HTR-8/SVneo (cell line): Measurements from ENCODE around the gene VIPR2.
"Not testable (repeated sequence)": the region's sequence is repeated elsewhere in the genome, so short reads cannot be mapped to it uniquely, and the experiment has no call there.

Experiments
- DNase-seq: peaks from one replicate; pipeline ENCODE4 v3.0.0; 2011; ENCODE audit warnings: low spot score, mixed read lengths; ENCODE audit not compliant: insufficient read length
- FAIRE-seq: peaks from 2 replicates; lab custom pipeline; 2011; peaks lifted over from hg19 to GRCh38; lab: Jason Lieb, UNC

Gene VIPR2

GRCh38 chr7:159000859-159001435 is 143.7 kb downstream of the VIPR2 start:
- no peak for DNase-seq
- FAIRE-seq = no peak

DNA sequence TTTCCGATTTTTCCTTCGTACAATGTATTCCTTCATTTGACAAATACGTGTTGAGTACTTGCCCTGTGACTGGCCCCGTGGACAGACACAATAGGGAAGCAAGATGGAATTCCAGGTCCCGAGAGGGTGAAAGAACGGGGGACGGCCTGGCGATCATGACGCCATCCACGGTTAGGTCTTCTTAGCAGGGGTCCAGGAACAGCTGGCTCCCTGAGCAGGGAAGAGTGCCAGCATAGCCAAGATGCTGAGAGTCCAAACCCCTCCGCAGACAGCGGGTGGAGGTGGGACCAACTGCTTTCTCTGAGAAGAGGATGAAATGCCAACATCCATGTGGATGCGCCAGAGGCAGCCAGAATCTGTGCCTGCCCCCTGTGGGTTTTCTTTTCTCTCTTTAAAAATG is 144.6 kb downstream of the VIPR2 start:
- FAIRE-seq = no peak
- DNase-seq = no peak

GRCh38 chr7:158999496-158999895 is 145.2 kb downstream of the VIPR2 start:
- no peak for DNase-seq
- FAIRE-seq = no peak

- not testable (repeated sequence) for DNase-seq, FAIRE-seq
Measured at GRCh38 chr7:158998261-158998660, 146.4 kb downstream of the VIPR2 start.

GRCh38 chr7:158997471-158997870 is 147.2 kb downstream of the VIPR2 start:
- FAIRE-seq (no peak), DNase-seq (no peak)

- FAIRE-seq = no peak
- DNase-seq = no peak
Measured at GRCh38 chr7:158997110-158997453, 147.6 kb downstream of the VIPR2 start.

GRCh38 chr7:158996214-158997109 is 148.2 kb downstream of the VIPR2 start:
- FAIRE-seq (no peak), DNase-seq (no peak)

GRCh38 chr7:158995514-158995913 is 149.2 kb downstream of the VIPR2 start:
- FAIRE-seq (no peak), DNase-seq (no peak)

GRCh38 chr7:158994687-158995086 is 150.0 kb downstream of the VIPR2 start:
- FAIRE-seq (no peak), DNase-seq (no peak)

GRCh38 chr7:158993591-158993990 is 151.1 kb downstream of the VIPR2 start:
- FAIRE-seq (no peak), DNase-seq (no peak)

DNA sequence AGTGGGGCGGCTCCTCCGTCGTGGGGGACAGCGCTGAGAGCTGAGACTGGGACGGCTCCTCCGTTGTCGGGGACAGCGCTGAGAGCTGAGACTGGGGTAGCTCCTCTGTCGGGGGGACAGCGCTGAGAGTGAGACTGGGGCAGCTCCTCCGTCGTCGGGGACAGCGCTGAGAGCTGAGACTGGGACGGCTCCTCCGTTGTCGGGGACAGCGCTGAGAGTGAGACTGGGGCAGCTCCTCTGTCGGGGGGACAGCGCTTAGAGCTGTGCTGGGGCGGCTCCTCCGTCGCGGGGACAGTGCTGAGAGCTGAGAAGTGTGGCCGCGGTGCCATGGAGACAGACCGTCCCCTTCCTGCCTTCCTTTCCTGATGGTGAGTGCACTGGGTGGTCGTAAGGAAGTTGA is 151.9 kb downstream of the VIPR2 start:
- FAIRE-seq = no peak
- DNase-seq = no peak

- DNase-seq (no peak), FAIRE-seq (no peak)
Measured at GRCh38 chr7:158991824-158992621, 152.6 kb downstream of the VIPR2 start.

DNA sequence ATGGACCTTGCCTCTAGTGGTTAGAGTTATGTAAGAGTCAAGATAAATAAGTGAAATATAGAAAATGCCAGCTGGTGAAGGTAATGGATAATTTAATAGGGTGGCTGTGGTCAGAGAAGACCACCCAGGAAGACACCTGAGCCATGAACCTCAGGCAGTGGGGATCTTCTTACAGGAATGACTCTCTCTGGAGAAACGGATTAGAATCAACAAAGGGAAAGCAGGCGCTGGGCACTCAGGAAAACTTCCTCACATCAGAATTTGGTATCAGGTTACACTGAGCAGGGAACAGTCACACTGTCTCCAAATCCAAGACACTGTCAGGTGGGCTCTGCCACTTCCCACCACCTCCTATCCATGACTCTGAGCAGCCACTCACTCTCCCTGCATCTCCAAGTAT is 155.7 kb downstream of the VIPR2 start:
- no peak for FAIRE-seq
- DNase-seq = no peak

DNA sequence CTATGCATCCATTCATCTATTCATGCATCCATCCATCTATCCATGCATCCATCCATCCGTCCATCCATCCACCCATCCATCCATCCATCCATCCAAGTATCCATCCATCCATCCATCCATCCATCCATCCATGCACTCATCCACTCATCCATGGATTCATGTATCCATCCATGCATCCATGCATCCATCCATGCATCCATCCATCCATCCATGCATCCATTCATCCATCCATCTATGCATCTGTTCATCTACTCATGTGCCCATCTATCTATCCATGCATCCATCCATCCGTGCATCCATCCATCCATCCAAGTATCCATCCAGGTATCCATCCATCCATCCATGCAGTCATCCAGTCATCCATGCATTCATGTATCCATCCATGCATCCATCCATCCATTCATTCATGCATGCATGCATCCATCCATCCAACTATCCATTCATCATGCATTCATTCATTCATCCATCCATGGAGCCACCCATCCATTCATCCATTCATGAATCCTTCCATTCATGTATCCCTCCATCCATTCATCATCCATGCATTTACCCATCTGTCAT is 156.3 kb downstream of the VIPR2 start:
- DNase-seq = no peak
- no peak for FAIRE-seq

DNA sequence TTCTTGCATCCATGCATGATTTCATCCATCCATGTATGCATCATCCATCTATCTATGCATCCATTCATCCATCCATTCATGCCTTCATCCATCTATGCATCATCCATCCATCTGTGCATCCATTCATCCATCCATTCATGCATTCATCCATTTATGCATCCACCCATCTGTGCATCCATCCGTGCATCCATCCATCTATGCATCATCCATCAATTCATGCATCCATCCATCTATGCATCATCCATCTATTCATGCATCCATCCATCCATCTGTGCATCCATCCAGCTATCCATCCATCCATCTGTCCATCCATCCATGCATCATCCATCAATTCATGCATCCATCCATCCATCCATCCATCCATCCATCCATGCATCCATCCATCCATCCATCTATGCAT is 157.0 kb downstream of the VIPR2 start:
- no peak for DNase-seq
- FAIRE-seq = no peak

GRCh38 chr7:158985583-158985982 is 159.1 kb downstream of the VIPR2 start:
- FAIRE-seq (no peak), DNase-seq (no peak)

DNA sequence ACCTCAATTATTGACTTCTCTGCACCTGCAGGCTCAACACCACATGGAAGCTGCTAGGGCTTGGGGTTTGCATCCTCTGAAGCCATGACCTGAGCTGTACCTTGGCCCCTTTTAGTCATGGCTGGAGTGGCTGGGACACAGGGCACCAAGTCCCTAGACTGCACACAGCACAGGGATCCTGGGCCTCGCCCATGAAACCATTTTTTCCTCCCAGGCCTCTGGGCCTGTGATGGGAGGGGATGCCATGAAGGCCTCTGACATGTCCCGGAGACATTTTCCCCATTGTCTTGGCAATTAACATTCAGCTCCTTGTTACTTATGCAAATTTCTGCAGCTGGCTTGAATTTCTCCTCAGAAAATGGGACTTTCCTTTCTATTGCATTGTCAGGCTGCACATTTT is 160.7 kb downstream of the VIPR2 start:
- not testable (repeated sequence) for FAIRE-seq, DNase-seq

DNA sequence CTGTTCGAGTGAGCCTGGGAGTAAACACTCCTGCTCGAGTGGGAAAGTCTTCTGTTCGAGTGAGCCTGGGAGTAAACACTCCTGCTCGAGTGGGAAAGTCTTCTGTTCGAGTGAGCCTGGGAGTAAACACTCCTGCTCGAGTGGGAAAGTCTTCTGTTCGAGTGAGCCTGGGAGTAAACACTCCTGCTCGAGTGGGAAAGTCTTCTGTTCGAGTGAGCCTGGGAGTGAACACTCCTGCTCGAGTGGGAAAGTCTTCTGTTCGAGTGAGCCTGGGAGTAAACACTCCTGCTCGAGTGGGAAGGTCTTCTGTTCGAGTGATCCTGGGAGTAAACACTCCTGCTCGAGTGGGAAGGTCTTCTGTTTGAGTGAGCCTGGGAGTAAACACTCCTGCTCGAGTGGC is 162.6 kb downstream of the VIPR2 start:
- not testable (repeated sequence) for FAIRE-seq, DNase-seq

DNA sequence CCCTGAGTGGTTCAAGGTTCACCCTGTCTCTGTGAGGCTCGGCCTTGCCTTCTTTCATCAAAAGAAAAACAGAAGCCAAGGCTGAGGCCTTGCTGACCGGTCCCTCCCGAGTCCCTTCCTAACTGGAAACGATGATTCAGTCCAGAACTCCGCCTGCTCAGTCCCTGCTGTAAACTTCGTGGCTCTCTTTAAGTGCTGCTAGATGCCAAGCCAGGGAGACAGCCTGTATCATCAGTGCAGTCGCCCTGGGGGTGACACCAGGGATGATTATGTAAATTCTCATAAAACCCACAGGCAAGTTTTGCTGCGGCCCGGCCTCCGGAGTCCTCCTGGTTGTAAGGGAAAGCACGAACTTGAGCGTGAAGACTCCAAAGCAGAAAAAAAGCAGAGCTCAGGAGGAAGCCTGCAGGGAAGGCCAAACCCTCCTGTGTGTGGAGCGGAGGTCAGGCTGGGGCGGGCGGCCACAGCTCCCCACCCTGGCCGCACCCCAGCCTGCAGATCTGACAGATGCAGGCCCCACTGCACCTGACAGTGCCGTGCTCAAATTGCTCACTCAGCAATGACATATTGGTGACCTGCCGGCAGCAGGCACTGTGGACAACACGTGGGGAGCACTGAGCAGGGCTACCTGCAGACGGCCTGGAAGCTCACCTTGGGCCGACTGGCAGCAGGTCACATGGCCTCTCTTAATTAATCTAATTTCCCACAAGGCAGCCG is 164.9 kb downstream of the VIPR2 start:
- no peak for DNase-seq
- no peak for FAIRE-seq

DNA sequence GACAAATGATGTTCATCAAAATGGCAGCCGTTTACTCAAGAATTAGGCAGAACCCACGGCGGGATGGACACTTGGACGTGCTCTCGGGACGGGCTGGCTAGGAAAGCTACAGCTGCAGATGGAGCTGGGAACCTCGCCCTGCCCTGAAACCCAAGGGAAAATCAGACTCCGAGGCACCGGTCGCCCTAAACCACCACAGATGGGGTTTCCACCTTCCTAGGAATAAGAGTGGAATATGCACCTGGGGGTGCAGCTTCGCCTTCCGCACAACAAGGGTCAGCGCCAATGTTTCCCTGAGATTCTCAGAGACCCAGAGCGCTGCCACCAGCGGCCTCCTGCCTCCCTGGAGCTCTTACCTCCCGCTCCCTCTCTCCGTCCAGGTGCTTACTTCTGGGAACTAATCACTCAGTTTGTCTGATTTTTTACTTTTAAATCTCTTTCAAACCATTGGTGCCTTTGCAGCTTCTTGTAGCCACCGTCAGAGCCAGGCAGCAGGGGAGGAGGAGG is 165.6 kb downstream of the VIPR2 start:
- DNase-seq (no peak), FAIRE-seq (no peak)
